Stimulated activated memory B cell treated with anti-CD40 and anti-IgM and Interleukin-4, amounts not matched to agents 10 μg/mL and 1 μg/mL and 100 μg/mL, for 72 hours (primary cell): ENCODE data around the gene INPP5D.
"Not testable (repeated sequence)": the region's sequence is repeated elsewhere in the genome, so short reads cannot be mapped to it uniquely, and the experiment has no call there.

Source experiments
- ATAC-seq: fragments of 150-1000 bp; cut with Tn5 transposase; 2 replicates; pipeline ENCODE4 v1.10.0; 2021
- H3K27ac Mint-ChIP-seq: one replicate; pipeline ENCODE4 v1.8.0; 2022; ENCODE audit warnings: mild to moderate bottlenecking, mixed read lengths
- H3K27me3 Mint-ChIP-seq: one replicate; pipeline ENCODE4 v1.8.0; 2022; ENCODE audit warnings: mixed read lengths
- H3K36me3 Mint-ChIP-seq: one replicate; pipeline ENCODE4 v1.8.0; 2022; ENCODE audit warnings: mixed read lengths
- H3K4me1 Mint-ChIP-seq: one replicate; pipeline ENCODE4 v1.8.0; 2022; ENCODE audit warnings: mixed read lengths
- H3K4me3 Mint-ChIP-seq: one replicate; pipeline ENCODE4 v1.8.0; 2022; ENCODE audit warnings: mild to moderate bottlenecking, moderate library complexity, mixed read lengths
- H3K9me3 Mint-ChIP-seq: one replicate; pipeline ENCODE4 v1.8.0; 2022; ENCODE audit warnings: mixed read lengths

The INPP5D gene

DNA sequence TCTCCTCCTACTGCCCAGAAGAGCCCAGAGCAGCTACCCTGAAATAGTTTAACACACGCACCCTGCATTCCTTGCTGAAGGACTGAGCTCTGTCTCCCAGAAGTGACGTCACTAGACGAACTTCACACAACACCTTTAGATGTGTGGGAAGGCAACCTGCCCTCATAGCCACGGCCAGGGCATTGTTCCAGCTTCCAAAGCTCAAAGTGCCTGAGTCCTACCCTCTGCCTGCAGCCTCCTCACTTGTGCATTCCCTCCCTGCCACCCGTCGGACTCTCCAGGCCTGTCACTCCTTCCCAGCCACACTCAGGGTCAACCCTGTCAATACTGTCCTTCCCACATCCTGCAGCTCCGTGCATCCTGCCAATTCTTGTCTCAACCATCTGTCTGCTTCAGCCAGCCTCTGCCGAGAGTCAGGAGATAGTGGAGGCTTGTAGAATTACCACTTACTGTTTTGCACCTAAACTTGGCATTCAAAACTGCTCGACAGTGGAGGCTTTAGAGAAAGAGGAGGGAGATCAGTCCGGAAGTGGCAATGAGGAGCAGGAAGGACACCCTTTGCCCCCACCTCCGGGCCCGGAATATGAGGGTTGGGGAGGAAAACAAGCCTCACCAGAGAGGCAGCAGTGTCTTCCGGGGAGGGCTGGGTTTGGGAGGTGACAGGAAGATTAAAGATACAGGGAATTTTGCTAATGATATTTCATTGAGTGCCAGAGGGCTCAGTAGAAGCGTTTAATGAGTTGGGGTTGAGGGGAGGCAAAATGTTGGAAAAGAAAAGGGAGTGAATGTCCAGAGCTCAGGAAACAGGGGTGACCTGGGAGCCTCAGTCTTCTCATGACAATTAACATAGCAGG, 119.1 kb downstream of the INPP5D start:
- H3K27ac Mint-ChIP-seq = peak overlapping the region; percentile 63
- H3K9me3 Mint-ChIP-seq = no peaks in the 10 kb centered on the region
- peaks cover 34% of the 10 kb centered on the region for H3K4me1 Mint-ChIP-seq
- H3K4me3 Mint-ChIP-seq = no peak overlapping the region
- no peaks in the 10 kb centered on the region for H3K27me3 Mint-ChIP-seq
- peaks cover 68% of the 10 kb centered on the region for H3K36me3 Mint-ChIP-seq
- no peak for ATAC-seq

DNA sequence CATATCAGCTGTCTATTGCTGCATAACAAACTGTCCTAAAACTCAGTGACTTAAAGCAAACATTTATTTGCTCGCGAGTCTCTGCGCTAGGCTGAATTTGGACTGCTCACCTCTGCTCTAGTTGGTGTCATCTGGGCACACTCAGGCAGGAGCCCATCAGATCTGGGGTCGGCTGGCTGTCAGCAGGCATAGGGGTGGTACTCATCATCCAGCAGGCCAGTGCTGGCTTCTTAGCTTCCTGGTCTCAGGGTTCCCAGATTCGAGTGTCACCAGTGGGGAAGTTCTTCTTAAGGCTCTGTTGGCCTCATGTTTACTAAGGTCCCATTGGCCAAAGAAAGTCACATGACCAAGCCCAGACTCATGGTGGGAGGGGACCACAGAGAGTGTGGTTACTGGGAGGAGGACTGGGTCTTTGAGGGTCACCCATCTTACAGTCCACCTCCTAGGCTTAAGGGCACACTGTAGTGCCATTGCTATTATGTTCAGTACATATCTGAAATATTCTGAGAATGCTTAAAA, 119.8 kb downstream of the INPP5D start:
- no peak for ATAC-seq
- Mint-ChIP-seq H3K27ac (peak overlapping the region; percentile 63), H3K4me3 (no peak overlapping the region), H3K4me1 (peaks cover 41% of the 10 kb centered on the region), H3K27me3 (no peaks in the 10 kb centered on the region), H3K36me3 (peaks cover 75% of the 10 kb centered on the region), H3K9me3 (no peaks in the 10 kb centered on the region)

DNA sequence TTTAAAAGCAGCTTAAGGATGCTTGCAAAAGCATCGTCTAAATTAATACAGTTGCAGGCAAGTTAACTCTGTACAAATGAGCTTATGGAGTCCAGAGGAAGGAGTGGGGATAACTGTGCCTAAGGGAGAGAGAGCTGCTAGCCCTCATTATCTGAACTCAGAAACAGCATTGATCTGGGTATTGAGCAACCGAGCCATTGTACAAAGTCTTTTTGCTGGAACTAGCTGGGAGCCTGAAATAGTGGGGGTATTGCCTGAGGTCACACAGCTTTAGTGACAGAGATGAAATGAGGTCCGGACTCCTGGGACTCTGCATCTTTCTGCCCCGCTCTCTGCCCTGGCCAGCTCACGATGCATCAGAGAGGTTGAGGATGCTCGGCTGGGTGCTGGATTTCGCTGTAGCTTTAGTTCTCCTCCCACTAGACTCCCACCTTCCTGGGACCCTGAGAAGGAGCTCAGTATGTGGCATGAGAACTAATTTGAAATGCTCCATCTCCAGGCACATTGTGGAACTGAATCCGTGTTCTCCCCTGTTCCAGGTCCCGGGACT, 123.8 kb downstream of the INPP5D start:
- Mint-ChIP-seq H3K27me3 (no peaks in the 10 kb centered on the region), H3K4me3 (no peak overlapping the region), H3K27ac (peak overlapping the region; percentile 73), H3K4me1 (peaks cover 60% of the 10 kb centered on the region), H3K9me3 (no peaks in the 10 kb centered on the region), H3K36me3 (peaks cover 91% of the 10 kb centered on the region)
- ATAC-seq = no peak

DNA sequence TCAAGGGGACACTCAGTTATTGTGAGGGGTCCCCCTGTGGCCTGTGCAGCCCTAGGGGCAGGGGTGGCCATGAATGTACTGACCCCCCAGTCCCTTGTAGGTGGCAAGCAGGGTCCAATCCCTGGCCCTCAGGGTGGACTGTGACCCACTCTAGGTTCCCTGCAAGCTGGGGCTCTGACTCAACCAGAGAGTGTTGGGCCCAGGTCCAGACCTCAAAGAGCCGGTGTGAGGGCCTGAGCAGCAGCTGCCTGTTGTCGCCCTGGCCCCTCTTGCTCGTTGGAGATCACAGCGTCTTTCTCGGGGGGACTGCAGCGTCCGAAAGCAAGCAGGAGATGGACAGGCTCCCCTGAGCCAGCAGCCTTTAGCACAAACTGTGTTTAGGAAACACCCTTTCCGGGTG, 124.5 kb downstream of the INPP5D start:
- peaks cover 91% of the 10 kb centered on the region for H3K36me3 Mint-ChIP-seq
- peak overlapping the region; percentile 73 for H3K27ac Mint-ChIP-seq

DNA sequence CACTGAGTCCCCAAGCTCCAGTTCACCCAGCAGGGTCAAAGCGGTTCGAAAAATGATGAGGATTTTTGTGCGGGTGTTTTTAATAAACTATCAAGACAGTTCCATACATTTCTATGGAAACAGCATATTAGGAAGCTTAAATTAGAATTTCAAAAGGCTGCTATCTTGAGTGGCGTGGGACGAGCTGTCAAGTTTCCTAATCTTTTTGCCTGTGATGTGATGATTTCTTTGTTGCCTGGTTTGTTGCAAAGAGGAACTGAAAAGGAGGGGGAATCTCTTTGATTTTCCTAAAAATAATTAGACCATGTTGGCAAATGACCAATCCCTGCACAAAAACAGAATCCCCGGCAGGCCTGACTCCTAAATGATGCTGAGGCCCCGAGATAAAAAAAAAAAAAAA, 125.2 kb downstream of the INPP5D start:
- no peaks in the 10 kb centered on the region for H3K27me3 Mint-ChIP-seq
- no peak for ATAC-seq
- no peak overlapping the region for H3K4me3 Mint-ChIP-seq
- peaks cover 55% of the 10 kb centered on the region for H3K4me1 Mint-ChIP-seq
- H3K27ac Mint-ChIP-seq = peak overlapping the region; percentile 73
- H3K36me3 Mint-ChIP-seq = peaks cover 91% of the 10 kb centered on the region
- H3K9me3 Mint-ChIP-seq = no peaks in the 10 kb centered on the region

More for the DNA sequence above, 124.5 kb downstream of the INPP5D start:
- H3K4me3 Mint-ChIP-seq = peak overlapping the region; percentile 7
- H3K4me1 Mint-ChIP-seq = peaks cover 53% of the 10 kb centered on the region
- no peak for ATAC-seq
- H3K9me3 Mint-ChIP-seq = no peaks in the 10 kb centered on the region
- H3K27me3 Mint-ChIP-seq = no peaks in the 10 kb centered on the region

DNA sequence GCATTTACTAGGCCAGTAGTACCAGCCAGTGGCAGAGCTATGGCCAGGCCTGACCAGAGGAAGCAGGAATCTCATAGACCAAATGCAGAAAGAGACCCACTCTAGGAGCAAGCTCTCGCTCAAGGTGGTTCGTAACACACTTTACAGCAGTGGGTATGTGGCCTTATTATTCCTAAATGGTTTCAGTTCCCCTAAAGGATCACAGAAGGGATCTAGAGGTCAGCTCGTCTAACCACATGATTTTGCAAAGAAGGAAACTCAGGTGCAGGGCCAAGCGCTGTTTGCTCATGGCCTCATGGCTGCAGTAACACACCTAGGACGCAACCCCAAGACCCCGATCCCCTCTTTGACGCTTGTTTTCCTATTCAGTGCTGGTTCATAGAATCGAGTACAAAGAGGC, 125.8 kb downstream of the INPP5D start:
- Mint-ChIP-seq H3K4me1 (peaks cover 57% of the 10 kb centered on the region), H3K4me3 (no peak overlapping the region), H3K27me3 (no peaks in the 10 kb centered on the region), H3K27ac (peak overlapping the region; percentile 73), H3K36me3 (peaks cover 91% of the 10 kb centered on the region), H3K9me3 (no peaks in the 10 kb centered on the region)
- peak; percentile 83 for ATAC-seq

DNA sequence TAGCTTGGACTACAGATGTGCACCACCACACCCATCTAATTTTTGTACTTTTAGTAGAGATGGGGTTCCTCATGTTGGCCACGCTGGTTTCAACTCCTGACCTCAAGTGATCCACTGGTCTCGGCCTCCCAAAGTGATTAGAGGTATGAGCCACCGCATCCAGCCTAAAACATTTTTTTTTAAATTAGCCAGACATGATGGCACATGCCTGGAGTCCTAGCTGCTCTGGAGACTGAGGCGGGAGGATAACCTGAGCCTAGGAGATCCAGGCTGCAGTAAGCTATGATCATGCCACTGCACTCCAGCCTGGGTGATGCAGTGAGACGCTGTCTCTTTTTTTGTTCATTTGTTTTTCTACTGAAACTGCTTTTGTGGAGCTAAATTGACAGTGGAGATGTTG, 126.7 kb downstream of the INPP5D start:
- no peaks in the 10 kb centered on the region for H3K27me3 Mint-ChIP-seq
- peak overlapping the region; percentile 73 for H3K27ac Mint-ChIP-seq
- H3K36me3 Mint-ChIP-seq = peaks cover 91% of the 10 kb centered on the region
- no peaks in the 10 kb centered on the region for H3K9me3 Mint-ChIP-seq
- H3K4me3 Mint-ChIP-seq = no peak overlapping the region
- ATAC-seq = no peak
- H3K4me1 Mint-ChIP-seq = peaks cover 57% of the 10 kb centered on the region

DNA sequence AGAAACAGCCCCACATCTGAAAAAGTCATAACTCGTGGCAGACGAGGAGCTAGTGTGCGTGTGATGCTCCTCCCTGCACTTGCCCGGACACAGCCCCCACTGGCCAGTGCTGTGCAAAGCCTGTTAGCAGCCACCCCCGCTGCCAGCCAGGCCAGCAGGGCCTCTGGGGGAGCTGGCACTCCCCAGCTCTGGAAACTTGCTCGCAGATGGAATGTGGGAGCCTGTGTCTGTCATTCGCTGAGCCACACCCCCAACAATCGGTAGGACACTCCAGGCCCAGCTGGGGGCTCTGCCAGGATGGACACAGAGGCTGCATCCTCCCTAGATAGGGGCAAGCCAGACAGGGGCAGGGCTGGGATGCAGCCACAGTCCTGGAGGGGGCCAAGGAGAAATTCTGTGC, 128.9 kb downstream of the INPP5D start:
- Mint-ChIP-seq H3K27ac (peak overlapping the region; percentile 72), H3K4me3 (no peak overlapping the region), H3K36me3 (peaks cover 98% of the 10 kb centered on the region), H3K27me3 (no peaks in the 10 kb centered on the region), H3K4me1 (peaks cover 47% of the 10 kb centered on the region), H3K9me3 (no peaks in the 10 kb centered on the region)
- no peak for ATAC-seq

DNA sequence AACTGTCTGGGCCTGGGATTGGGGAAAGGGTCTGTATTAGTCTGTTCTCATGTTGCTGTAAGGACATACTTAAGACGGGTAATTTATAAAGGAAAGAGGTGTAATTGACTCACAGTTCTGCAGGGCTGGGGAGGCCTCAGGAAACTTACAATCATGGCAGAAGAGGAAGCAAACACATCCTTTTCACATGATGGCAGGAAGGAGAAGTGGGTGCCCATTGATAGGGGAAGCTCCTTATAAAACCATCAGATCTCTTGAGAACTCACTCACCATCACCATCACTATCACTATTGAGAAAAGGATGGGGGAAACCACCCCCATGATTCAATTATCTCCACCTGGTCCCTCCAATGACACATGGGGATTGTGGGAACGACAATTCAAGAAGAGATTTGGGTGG, 130.9 kb downstream of the INPP5D start:
- peaks cover 35% of the 10 kb centered on the region for H3K4me1 Mint-ChIP-seq
- peak overlapping the region; percentile 11 for H3K27ac Mint-ChIP-seq
- not testable (repeated sequence) for H3K27me3 Mint-ChIP-seq, H3K4me3 Mint-ChIP-seq, ATAC-seq, H3K9me3 Mint-ChIP-seq
- peaks cover 93% of the 10 kb centered on the region for H3K36me3 Mint-ChIP-seq

DNA sequence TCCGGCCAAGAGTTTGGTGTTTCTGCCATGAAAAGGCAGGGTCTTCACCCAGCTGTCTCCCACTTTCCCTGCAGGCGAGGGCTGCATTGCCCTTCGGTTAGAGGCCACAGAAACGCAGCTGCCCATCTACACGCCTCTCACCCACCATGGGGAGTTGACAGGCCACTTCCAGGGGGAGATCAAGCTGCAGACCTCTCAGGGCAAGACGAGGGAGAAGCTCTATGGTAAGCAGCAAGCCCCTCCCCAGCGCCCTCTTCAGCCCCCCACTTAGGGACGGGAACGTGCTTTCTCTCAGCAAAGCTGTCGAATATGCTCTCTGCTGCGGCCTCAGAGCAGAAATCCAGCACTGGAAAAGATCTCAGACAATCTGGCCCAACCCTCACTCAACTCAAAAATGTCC, 133.6 kb downstream of the INPP5D start:
- peaks cover 92% of the 10 kb centered on the region for H3K36me3 Mint-ChIP-seq
- no peaks in the 10 kb centered on the region for H3K27me3 Mint-ChIP-seq
- no peak for ATAC-seq
- H3K4me1 Mint-ChIP-seq = peaks cover 51% of the 10 kb centered on the region
- no peaks in the 10 kb centered on the region for H3K9me3 Mint-ChIP-seq
- peak overlapping the region; percentile 49 for H3K27ac Mint-ChIP-seq
- no peak overlapping the region for H3K4me3 Mint-ChIP-seq

DNA sequence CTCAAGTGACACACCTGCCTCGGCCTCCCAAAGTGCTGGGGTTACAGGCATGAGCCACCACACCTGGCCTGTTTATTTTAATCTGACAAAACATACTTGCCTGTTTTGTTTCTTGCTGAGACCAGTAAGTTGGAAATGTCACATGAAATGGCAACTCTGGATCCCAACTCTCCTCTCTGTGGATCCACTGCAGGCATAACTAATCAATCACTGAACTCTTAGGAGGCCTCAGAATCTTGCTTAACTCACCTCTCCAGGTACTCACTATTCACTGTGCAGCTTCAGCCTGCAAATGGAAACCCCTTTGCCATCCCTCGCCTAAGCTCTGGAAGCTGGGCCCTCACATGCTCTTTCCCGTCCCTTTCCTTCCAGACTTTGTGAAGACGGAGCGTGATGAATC, 134.9 kb downstream of the INPP5D start:
- Mint-ChIP-seq H3K27me3 (no peaks in the 10 kb centered on the region), H3K27ac (peak overlapping the region; percentile 49), H3K36me3 (peaks cover 85% of the 10 kb centered on the region), H3K4me1 (peaks cover 52% of the 10 kb centered on the region), H3K4me3 (no peak overlapping the region), H3K9me3 (no peaks in the 10 kb centered on the region)
- ATAC-seq = no peak

DNA sequence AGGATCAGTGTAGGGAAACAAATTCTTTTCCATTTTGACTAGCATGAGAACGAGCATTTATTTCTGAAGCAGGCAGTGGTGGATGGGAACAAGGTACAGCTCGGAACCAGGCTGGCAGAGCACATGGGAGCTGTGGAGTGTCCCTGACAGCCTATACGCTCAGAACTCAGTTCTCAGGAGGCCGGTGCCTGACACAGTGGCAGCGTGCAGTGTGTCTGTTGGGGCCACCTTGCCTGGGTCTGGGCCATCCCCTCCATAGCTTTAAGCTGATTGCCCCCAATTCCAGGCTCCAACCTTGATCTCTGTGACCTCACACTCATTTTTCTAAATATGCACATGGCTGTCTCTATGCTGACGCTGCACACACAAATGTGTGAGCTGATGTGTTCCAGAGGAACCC, 136.9 kb downstream of the INPP5D start:
- Mint-ChIP-seq H3K9me3 (no peaks in the 10 kb centered on the region), H3K27me3 (no peaks in the 10 kb centered on the region), H3K27ac (peak overlapping the region; percentile 49), H3K4me1 (peaks cover 59% of the 10 kb centered on the region), H3K4me3 (no peak overlapping the region), H3K36me3 (peaks cover 82% of the 10 kb centered on the region)
- no peak for ATAC-seq

DNA sequence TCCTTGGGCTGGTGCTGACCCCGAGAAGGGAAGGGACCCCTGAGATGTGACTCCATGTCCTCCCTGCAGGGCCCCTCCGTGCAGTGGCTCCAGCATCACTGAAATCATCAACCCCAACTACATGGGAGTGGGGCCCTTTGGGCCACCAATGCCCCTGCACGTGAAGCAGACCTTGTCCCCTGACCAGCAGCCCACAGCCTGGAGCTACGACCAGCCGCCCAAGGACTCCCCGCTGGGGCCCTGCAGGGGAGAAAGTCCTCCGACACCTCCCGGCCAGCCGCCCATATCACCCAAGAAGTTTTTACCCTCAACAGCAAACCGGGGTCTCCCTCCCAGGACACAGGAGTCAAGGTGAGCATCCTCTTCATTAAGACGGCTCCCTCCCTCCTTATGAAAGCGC, 137.9 kb downstream of the INPP5D start:
- peaks cover 69% of the 10 kb centered on the region for H3K4me1 Mint-ChIP-seq
- H3K36me3 Mint-ChIP-seq = peaks cover 82% of the 10 kb centered on the region
- ATAC-seq = no peak
- H3K9me3 Mint-ChIP-seq = peaks cover 2% of the 10 kb centered on the region
- H3K4me3 Mint-ChIP-seq = no peak overlapping the region
- H3K27me3 Mint-ChIP-seq = no peaks in the 10 kb centered on the region
- H3K27ac Mint-ChIP-seq = peak overlapping the region; percentile 49

DNA sequence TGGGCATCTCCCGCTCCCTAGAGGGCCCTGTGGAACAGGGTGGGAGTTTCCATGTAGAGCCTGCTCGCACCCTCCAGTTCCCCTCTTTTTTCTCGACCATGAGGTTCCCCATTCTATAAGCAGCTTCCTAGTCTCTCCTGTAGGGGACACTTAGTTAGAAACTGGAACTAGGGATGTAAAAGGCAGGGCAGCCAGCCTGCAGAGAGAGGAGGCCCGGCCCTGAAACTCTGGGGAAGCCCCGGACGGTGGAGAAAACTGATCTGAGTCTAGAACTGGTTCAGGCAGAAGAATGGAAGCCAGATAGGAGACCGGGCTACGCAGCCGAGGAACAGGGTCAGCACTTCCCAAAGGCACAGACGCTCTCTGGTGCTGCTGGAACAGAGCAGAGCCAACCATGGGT, 139.7 kb downstream of the INPP5D start:
- Mint-ChIP-seq H3K4me3 (no peak overlapping the region), H3K9me3 (peaks cover 2% of the 10 kb centered on the region), H3K4me1 (peaks cover 72% of the 10 kb centered on the region), H3K27me3 (no peaks in the 10 kb centered on the region), H3K27ac (peak overlapping the region; percentile 80), H3K36me3 (peaks cover 82% of the 10 kb centered on the region)
- ATAC-seq = peak; percentile 68

DNA sequence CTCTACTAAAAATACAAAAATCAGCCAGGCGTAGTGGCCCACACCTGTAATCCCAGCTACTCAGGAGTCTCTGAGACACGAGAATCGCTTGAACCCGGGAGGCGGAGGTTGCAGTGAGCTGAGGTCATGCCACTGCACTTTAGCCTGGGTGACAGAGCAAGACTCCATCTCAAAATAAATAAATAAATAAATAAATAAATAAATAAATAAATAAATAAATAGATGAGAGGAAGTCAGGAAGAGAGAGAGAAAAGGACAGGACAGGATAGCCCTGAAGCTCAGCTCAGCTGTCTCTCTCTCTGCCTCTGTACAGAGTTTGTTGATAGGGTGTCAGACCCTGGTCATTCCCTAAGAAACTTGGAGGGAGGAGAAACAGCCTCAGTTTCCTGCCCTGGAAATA, 140.6 kb downstream of the INPP5D start:
- H3K36me3 Mint-ChIP-seq = peaks cover 77% of the 10 kb centered on the region
- H3K4me3 Mint-ChIP-seq = not testable (repeated sequence)

More for the DNA sequence above, 140.6 kb downstream of the INPP5D start:
- ATAC-seq, H3K9me3 Mint-ChIP-seq, H3K27me3 Mint-ChIP-seq: not testable (repeated sequence)
- Mint-ChIP-seq H3K4me1 (peaks cover 66% of the 10 kb centered on the region), H3K27ac (peak overlapping the region; percentile 80)
